ENCODE results near the gene FSCN2.
A peak's percentile ranks its signal among the peaks of the same experiment; 100 is the strongest.
"Not testable (repeated sequence)": the region's sequence is repeated elsewhere in the genome, so short reads cannot be mapped to it uniquely, and the experiment has no call there.

Gene FSCN2

DNA sequence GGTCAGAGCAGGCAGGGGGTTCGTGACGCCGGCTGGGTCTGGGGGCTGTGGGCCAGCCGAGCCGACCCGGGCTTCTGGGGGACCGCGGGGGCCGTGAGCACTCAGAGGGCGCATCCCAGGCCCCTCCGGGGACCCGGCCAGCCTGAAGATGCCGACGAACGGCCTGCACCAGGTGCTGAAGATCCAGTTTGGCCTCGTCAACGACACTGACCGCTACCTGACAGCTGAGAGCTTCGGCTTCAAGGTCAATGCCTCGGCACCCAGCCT is 140 bp downstream of the FSCN2 start:
- DNase-seq (ENCODE audit: low read depth) = no peak

DNA sequence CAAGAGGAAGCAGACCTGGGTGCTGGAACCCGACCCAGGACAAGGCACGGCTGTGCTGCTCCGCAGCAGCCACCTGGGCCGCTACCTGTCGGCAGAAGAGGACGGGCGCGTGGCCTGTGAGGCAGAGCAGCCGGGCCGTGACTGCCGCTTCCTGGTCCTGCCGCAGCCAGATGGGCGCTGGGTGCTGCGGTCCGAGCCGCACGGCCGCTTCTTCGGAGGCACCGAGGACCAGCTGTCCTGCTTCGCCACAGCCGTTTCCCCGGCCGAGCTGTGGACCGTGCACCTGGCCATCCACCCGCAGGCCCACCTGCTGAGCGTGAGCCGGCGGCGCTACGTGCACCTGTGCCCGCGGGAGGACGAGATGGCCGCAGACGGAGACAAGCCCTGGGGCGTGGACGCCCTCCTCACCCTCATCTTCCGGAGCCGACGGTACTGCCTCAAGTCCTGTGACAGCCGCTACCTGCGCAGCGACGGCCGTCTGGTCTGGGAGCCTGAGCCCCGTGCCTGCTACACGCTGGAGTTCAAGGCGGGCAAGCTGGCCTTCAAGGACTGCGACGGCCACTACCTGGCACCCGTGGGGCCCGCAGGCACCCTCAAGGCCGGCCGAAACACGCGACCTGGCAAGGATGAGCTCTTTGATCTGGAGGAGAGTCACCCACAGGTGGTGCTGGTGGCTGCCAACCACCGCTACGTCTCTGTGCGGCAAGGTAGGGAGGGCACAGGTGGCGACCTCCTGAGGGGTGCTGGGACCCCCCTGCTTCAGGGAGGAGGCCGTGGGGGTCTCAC is 667 bp downstream of the FSCN2 start:
- DNase-seq (ENCODE audit: low read depth) = no peak

DNA sequence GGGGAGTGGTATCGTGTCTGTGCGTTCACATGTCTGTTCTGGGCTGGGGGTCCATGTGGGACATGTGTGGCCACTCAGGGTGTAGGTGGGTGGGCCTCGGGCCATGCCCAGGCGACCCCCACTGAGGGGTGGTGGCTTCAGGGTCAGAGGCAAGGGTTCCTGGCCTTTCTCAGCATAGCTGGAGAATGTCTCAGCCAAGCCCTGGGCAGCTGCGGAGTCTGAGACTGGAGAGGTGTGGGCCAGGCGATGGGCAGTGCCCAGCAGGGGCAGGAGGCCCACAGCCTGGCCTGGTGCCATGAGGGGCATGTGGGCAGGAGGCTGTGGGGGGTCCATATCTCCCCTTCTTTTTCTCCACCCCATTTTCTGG is 1.2 kb downstream of the FSCN2 start:
- DNase-seq (ENCODE audit: low read depth) = no peak

DNA sequence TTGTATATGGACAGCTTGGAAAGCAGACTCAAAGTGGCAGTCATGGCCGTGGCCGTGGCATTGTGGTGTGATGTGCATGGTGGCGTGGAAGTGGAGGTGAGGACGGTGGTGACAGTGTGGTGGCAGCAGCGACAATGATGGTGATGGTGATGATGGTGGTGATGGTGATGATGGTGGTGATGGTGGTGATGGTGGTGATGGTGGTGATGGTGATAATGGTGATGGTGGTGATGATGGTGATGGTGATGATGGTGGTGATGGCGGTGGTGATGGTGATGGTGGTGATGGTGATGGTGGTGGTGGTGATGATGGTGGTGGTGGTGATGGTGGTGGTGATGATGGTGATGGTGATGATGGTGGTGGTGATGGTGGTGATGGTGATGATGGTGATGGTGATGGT is 2.8 kb downstream of the FSCN2 start:
- not testable (repeated sequence) for DNase-seq (ENCODE audit: low read depth)

DNA sequence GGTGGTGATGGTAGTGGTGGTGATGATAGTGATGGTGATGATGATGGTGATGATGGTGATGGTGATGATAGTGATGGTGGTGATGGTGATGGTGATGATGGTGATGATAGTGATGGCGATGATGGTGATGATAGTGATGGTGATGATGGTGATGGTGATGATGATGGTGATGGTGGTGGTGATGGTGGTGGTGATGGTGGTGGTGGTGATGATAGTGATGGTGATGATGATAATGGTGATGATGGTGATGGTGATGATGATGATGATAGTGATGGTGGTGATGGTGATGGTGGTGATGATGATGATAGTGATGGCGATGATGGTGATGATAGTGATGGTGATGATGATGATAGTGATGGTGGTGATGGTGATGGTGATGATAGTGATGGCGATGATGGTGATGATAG is 3.8 kb downstream of the FSCN2 start:
- not testable (repeated sequence) for DNase-seq (ENCODE audit: low read depth)

DNA sequence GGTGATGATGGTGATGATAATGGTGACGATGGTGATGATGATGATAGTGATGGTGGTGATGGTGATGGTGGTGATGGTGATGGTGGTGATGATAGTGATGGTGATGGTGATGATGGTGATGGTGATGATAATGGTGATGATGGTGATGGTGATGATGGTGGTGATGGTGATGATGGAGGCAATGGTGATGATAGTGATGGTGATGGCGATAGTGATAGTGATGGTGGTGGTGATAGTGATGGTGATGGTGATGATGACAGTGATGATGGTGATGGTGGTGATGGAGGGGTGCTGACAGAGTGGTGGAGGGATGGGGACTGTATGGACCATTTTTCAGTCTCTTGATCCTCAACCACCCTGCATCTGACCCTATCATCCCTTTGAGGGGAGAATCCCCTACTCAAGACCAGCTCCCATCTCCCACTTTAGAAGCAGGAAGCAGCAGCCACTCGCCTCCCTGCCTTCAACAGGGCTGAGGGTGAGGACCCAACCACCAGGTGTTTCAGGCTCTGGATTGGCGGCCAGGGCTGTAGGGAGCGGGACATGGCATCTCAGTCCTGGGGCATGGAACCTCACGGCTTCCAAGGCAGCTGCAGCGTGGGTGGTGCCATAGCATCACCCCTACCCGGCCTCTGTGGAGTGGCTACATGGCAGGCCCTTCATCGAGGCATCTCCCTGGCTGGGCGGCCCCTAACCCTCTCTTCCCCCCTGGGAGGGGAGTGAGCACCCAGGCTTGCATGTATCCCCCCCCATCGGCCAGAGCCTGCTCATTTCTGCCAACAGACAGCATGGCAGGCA is 4.5 kb downstream of the FSCN2 start:
- no peak for DNase-seq (ENCODE audit: low read depth)

DNA sequence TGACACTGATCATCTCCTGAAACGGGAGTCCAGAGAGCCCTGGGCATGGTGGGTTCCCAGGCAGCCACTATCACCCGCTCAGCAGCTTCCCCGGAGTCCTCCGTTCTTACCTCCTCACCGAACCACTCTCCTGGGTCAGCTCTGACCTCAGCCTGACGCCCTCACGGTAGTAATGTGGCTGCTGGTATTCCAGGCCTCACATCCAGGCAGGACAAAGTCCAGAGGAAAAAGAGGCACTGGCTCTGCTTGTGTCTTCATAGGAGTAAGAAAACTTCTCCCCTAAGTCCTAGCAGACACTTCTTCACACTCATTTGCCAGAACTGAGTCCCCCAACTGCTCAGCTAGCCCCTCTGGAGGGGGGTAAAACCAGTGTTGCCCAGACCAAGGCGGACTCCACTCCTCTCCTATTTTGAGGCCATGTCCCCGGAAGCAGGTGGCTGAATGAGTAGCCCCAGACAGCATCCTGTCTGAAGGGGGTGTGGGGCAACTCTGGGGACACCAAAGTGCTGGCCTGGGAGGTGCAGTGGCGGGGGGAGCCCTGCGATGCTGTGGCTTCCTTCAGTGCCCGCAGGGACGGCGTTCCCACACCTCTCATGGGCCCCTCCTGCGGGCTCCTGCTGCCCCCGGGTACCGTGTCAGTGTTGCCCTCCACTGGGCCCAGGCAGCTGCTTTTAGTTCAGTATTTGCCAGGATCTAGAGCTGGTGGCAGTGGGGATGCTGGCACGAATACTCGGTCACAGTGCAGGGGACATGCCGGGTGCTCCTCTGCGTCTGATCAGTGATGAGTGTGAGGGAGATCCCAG is 5.4 kb downstream of the FSCN2 start:
- DNase-seq (ENCODE audit: low read depth) = no peak

DNA sequence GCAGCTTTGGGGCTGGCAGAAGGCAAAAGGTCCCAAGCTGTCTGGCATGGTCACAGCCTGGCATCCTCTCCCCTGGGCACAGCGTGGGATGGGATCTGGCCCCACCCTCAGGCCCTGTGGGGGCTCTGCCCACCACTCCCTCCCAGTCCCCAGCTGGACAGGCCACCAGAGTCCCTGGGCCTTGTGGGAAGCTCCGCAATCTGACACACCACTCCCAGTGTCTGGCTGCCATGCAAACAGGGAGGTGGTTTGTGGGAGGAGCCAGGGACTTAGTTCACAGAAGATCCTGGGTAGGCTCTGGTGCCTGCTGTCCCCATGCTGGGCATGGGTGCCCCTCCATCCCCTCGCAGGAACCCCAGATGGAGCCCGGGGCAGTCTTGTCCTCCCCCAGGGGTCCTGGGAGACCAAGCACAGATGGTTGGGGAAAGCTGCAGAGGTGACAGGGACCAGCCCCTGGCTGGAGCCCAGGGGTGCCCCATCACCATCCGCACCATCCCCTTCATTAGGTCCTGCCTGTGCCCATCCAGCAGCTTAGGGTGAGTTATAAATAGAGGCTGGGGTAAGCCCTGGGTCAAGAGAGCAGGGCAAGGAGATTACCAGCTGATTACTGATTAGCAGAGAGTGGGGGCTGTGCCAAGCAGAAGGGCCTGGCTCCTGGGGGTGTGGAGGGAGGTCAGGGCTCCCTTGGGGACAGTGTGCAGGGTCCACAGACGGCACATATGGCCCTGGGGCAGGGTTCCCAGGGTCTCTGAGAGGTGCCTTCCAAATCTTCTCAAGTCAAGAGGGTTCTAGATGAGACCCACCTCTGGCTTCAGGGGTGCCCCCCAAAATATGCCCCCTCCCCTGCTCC is 6.2 kb downstream of the FSCN2 start:
- DNase-seq (ENCODE audit: low read depth) = no peak

DNA sequence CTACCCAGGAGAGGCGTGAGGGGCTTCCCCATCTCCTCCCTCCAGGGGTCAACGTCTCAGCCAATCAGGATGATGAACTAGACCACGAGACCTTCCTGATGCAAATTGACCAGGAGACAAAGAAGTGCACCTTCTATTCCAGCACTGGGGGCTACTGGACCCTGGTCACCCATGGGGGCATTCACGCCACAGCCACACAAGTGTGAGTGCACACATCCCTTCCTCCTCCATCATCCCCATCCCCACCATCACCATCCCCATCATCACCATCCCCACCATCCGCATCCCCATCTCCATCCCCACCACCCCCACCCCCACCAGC is 6.8 kb downstream of the FSCN2 start:
- no peak for DNase-seq (ENCODE audit: low read depth)

DNA sequence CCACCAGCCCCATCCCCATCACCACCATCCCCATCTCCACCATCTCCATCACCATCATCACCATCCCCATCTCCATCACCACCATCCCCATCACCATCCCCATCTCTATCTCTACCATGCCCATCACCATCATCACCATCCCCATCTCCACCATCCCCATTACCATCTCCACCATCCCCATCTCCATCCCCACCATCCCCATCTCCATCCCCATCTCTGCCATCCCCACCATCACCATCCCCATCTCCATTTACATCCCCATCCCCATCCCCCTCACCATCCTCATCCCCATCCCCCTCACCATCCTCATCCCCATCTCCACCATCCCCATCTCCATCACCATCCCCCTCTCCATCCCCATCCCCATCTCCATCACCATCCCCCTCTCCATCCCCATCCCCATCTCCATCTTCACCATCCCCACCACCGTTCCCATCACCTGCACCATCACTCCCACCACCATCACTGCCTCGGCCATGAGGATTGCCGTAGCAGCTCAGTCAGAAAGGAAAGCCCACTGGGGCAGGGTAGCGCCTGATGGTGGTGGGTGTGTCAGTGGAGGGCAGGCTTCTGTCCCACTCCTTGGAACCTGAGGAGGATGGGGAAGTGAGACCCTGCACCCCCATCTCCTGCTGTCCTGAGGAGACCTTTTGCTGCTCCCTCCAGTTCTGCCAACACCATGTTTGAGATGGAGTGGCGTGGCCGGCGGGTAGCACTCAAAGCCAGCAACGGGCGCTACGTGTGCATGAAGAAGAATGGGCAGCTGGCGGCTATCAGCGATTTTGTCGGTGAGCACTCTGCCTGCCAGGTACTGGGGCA is 7.5 kb downstream of the FSCN2 start:
- no peak for DNase-seq (ENCODE audit: low read depth)

DNA sequence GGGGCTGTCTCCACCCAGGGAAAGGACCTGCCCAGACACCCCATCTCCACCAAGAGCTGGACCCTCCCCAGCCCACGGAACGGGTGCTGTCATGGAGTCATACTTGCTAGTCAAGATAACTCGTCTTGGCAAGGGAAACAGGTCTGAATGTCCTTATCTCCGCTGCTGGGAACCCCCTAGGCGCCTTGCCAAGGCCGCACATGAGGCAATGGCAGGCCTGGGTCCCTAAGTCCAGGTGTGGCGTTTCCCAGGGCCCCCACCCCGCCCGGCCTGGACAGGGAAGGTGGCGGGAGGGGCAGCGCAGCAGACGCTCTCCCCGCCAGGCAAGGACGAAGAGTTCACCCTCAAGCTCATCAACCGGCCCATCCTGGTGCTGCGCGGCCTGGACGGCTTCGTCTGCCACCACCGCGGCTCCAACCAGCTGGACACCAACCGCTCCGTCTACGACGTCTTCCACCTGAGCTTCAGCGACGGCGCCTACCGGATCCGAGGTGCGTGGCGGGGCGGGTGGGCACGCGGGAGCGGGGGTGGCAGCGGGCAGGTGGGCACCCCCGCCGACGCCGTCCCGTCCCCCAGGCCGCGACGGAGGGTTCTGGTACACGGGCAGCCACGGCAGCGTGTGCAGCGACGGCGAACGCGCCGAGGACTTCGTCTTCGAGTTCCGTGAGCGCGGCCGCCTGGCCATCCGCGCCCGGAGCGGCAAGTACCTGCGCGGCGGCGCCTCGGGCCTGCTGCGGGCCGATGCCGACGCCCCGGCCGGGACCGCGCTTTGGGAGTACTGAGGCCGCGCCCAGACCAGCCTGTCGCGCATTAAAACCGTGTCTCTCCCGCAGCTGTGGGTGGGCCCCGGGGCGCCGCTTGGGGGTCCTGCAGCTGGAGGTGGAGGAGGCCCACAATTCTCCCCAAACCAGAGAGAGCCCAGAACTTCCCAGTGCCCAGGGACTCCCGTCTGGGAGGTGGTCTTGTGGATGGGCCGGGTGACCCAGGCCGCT is 8.4 kb downstream of the FSCN2 start:
- DNase-seq (ENCODE audit: low read depth) = no peak

DNA sequence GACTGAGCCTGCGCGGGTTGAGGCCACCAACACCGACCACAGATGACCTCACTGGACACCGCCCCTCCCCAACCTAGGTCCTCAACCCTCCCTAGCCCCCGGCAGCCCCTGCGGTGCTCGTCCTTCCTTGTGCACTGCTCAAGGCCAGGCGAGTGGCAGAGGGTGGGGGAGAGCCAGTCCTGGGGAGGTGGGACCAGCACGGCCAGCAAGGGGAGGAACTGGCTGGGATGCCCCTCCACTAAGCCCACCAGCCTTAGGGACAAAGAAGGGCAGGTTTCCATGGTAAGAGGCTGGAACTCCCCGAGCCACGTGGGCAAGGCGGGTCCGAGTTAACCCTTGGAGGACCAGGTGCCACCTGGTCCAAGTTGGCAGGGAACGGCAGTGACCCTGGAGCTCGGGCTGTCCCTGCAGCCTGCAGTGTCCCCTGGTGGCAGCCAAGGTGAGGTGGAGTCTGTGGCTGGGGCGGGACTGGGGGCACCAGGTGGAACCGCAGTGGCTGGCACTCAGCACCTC is 9.2 kb downstream of the FSCN2 start:
- peak; percentile 13 for DNase-seq (ENCODE audit: low read depth)

DNA sequence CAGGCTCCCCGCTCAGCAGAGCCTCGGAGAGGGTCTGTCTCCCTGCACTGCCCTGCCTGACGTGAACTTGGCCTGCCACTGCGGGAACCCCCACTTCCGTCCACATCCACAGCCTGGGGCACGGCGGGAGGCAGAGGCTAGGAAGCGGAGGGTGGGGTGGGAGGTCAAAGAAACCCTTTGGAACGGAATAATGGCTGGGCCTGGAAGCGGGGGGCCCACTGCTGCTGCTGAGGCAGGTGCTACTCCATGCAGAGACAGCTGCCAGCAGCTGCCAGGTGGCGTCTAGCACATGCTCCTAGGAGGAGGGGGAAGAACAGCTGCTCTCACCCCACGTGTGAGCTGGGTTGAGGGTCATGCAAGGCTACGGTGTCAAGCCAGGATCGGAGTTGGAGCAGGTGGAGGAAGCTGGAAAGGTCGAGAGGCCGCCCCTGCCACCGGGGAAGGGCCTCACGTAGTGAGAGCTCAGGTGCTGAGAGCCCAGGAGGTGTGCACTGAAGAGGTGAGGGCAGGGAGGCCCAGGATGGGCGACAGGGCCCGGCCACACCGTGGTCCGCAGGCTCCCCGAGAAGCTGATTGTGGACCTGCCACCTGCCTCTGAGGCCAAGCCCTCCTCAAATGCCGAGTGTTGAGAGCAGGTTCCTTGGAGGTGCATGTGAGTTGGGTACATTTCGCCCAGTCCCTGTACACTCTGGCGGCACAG is 9.8 kb downstream of the FSCN2 start:
- DNase-seq (ENCODE audit: low read depth) = no peak

DNA sequence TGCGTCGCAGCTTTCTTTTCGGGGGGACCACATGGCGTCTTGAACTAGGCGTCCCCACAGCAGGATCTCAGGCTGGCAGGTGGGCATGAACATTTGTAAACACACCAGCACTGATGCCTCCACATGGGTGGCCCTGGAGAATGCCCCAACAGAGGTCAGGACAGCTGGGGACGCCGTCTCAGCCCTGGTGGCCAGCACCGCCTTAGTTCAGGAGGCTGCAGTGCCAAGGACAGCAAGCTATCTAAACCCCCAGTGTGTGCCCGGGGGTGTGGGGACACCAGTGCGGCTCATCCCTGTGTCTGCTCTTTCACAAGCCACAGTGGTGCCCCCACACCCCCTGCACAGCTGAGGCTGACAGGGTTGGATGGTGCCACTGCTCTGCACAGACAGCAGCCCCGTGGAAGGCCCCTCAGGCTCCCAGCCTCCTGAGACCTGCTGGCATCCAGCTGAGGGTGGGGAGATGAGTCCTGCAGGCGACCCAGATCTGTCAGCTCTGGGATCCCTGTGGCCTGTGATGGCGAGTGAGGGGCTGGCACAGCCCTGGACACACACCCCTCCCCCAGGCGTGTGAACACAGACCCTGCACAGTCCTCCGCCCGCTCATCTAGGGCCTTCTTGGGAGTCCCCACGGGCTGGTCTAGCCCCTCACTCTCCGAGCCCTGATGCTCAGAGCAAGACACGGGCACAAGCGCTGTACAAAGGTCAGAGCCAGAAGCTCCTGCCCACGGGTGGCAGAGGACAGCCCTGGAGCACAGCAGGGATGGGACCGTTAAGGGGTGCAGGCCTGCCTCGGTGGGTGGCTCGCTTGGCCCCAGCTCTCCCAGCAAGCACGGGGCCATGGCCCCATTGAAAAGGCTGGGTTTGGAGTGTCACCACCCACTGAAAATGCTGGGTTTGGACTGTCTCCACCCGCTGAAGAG is 10.7 kb downstream of the FSCN2 start:
- DNase-seq (ENCODE audit: low read depth) = no peak

DNA sequence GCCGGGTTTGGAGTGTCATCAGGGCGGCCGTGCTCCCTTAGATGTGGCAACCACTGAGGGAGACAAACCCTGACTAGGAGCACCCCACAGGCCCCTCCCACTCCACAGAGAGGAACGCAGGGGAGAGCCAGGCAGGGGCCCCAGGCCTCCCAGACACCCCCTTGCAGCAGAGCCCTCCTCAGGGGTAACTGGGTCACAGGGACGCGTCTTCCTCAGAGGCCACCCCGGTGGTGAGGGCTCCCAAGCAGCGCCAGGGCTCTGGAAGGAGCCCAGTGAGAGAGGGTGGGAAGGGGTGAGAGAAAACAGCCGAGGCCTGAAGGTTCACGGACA is 11.4 kb downstream of the FSCN2 start:
- DNase-seq (ENCODE audit: low read depth) = no peak

DNA sequence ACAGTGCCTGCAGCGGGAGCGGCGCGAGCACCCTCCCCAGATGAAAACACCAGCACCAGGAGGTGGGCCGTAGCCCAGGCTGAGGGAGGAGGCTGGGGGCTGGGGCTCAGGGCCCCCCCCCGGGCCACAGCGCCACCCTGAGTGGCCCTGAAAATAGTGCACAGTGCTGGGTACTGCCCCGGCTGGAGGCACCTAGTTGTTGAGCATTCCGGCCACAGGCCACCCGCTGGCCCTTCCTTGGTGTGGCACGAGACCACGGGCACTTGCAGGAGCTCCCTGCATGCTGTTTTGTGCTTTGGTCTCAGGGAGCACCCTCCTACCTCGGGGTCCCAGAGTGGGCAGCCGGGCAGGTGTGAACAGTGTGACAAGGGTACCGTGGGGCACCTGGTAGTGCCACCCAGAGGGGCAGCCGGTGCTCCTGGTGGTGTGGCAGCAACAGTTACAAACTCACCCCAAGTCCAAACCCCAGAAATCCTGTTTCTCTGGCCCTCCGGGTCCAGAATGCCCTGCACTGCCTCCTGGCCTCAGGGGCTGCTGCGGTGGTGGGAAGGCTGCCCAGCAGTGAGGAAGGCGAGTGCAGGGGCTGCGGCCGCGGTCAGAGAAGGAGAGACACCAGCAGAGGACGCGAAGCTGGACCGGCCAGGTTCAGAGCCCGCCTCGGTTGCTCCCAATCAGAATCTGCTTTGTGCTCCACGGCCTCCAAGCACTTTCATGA is 11.9 kb downstream of the FSCN2 start:
- no peak for DNase-seq (ENCODE audit: low read depth)

DNA sequence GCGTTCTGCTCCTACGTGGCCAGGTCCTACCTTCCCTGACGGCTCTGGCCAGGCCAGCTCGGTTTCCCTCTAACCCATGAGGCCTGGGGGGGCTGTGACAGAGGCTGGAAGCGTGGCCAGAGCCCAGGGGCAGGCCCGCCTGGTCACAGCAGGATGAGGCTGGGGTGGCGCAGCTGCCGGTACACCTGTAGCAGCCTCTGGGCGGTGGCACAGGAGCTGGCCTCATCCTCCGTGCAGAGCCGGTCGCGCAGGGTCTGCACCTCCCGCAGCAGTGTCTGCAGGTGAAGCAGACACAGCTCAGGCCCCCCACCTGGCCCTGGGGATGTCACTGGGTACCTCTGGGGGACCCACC is 12.5 kb downstream of the FSCN2 start:
- DNase-seq (ENCODE audit: low read depth) = no peak

DNA sequence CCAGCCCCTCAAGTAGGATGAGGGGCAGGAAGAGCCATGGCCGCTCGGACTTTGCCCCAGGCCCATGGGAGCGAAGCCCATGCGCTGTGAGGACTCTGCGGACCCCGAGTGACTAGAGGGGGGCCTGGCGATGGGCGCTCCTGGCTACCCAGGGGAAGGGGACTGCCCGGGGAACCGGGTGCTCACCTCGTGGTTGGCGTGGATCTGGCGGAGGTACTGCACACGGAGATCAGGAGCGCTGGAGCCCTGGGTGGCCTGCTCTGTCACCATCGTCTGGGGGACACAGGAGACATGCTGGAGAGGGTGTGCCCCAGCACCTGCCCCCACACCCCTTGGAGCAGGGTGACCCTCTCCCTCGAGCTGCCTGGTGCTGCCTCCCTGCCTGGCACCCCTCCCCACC is 12.9 kb downstream of the FSCN2 start:
- DNase-seq (ENCODE audit: low read depth) = no peak
